Measurements from ENCODE around the gene TCEAL3.
"Not testable (repeated sequence)": the region's sequence is repeated elsewhere in the genome, so short reads cannot be mapped to it uniquely, and the experiment has no call there.

GRCh38 chrX:103655230-103656000 is 47.7 kb downstream of the TCEAL3 start:
- not testable (repeated sequence) for TF ChIP-seq LEF1 (IDR thresholded peaks at IDR 0.05; ENCODE audit: borderline replicate concordance); SP1 (IDR thresholded peaks at IDR 0.05); SUZ12 (IDR thresholded peaks at IDR 0.05); CTBP1 (IDR thresholded peaks at IDR 0.05; ENCODE audit: borderline replicate concordance)
